BLaER1 treated with 17β-estradiol and CSF1 and Interleukin-3, amounts not matched to agents 10 nM and 100 nM (cell line): Measurements from ENCODE around the gene CA11.

Source experiments
- H3K27ac ChIP-seq, 11 experiments: shearing (Covaris generic); formaldehyde crosslinking; 2 replicates each; pipeline ENCODE4 v1.8.1; 2022
- H3K27me3 ChIP-seq, 11 experiments: shearing (Covaris generic); formaldehyde crosslinking; 2 replicates each; pipeline ENCODE4 v1.8.1; 2022
- H3K36me3 ChIP-seq, 11 experiments: shearing (Covaris generic); formaldehyde crosslinking; 2 replicates each; pipeline ENCODE4 v1.8.1; 2022
- H3K4me1 ChIP-seq, 10 experiments: shearing (Covaris generic); formaldehyde crosslinking; 2 replicates each; pipeline ENCODE4 v1.8.1; 2022
- H3K4me2 ChIP-seq, 11 experiments: shearing (Covaris generic); formaldehyde crosslinking; 2 replicates each; pipeline ENCODE4 v1.8.1; 2022
- H3K4me3 ChIP-seq, 10 experiments: shearing (Covaris generic); formaldehyde crosslinking; 2 replicates each; pipeline ENCODE4 v1.8.1; 2022
- H3K9ac ChIP-seq, 11 experiments: shearing (Covaris generic); formaldehyde crosslinking; 2 replicates each; pipeline ENCODE4 v1.8.1; 2022
- H3K9me3 ChIP-seq, 11 experiments: shearing (Covaris generic); formaldehyde crosslinking; replicated peaks in 1 of 11; 2 replicates each; pipeline ENCODE4 v1.8.1; 2022
- H4K20me1 ChIP-seq, 11 experiments: shearing (Covaris generic); formaldehyde crosslinking; 2 replicates each; pipeline ENCODE4 v1.8.1; 2022
- Cebpa-rat ChIP-seq, 11 experiments: shearing (Covaris generic); IDR thresholded peaks; 2 replicates each; pipeline ENCODE4 v1.8.1; 2022

CA11 gene

GRCh38 chr19:48603001-48603400 is 43.0 kb downstream of the CA11 start:
- TF ChIP-seq Cebpa-rat (IDR thresholded peaks at IDR 0.05) = no peak

GRCh38 chr19:48600679-48601417 is 45.1 kb downstream of the CA11 start:
- Histone ChIP-seq H3K4me1 (peaks cover 19 to 32% (median 27%) of the 10 kb centered on the region in 10 experiments), H4K20me1 (no peaks in the 10 kb centered on the region), H3K4me2 (no peak overlapping the region), H3K27me3 (peaks cover 0 to 6% (median 0%) of the 10 kb centered on the region in 11 experiments; a peak in 1 of 22 replicates), H3K9ac (no peak overlapping the region), H3K9me3 (no peaks in the 10 kb centered on the region), H3K4me3 (no peak overlapping the region), H3K36me3 (no peaks in the 10 kb centered on the region), H3K27ac (no peak overlapping the region)
- TF ChIP-seq Cebpa-rat (IDR thresholded peaks at IDR 0.05) = no peak

More at GRCh38 chr19:48603001-48603400, 43.0 kb downstream of the CA11 start:
- no peak overlapping the region for H3K4me2 ChIP-seq
- H3K27me3 ChIP-seq = peaks cover 0 to 6% (median 0%) of the 10 kb centered on the region in 11 experiments; a peak in 1 of 22 replicates
- H3K9me3 ChIP-seq = no peaks in the 10 kb centered on the region
- no peaks in the 10 kb centered on the region for H3K36me3 ChIP-seq
- no peak overlapping the region for H3K4me3 ChIP-seq
- H3K9ac ChIP-seq = no peak overlapping the region
- peaks cover 6 to 19% (median 11%) of the 10 kb centered on the region in 10 experiments; a peak in 16 of 20 replicates for H3K4me1 ChIP-seq
- H4K20me1 ChIP-seq = no peaks in the 10 kb centered on the region
- H3K27ac ChIP-seq = no peak overlapping the region

GRCh38 chr19:48598996-48599700 is 46.8 kb downstream of the CA11 start:
- TF ChIP-seq Cebpa-rat (IDR thresholded peaks at IDR 0.05) = no peak
- Histone ChIP-seq H3K4me3 (no peak overlapping the region), H4K20me1 (no peaks in the 10 kb centered on the region), H3K4me1 (peaks cover 19 to 34% (median 27%) of the 10 kb centered on the region in 10 experiments), H3K9ac (peak overlapping the region in 1 of 11 experiments; percentile 3; a peak in 1 of 22 replicates), H3K27me3 (peaks cover 0 to 6% (median 0%) of the 10 kb centered on the region in 11 experiments; a peak in 1 of 22 replicates), H3K4me2 (peak overlapping the region in 4 of 11 experiments; percentile 18 to 32 (median 21); a peak in 5 of 22 replicates), H3K9me3 (no peaks in the 10 kb centered on the region), H3K36me3 (no peaks in the 10 kb centered on the region), H3K27ac (no peak overlapping the region)

- H3K36me3 ChIP-seq = no peaks in the 10 kb centered on the region
- H3K4me3 ChIP-seq = peak overlapping the region in 1 of 10 experiments; percentile 28; a peak in 1 of 20 replicates
- peaks cover 0 to 6% (median 0%) of the 10 kb centered on the region in 11 experiments; a peak in 1 of 22 replicates for H3K27me3 ChIP-seq
- no peaks in the 10 kb centered on the region for H3K9me3 ChIP-seq
- H4K20me1 ChIP-seq = no peaks in the 10 kb centered on the region
- no peak for TF ChIP-seq Cebpa-rat (IDR thresholded peaks at IDR 0.05)
- H3K4me1 ChIP-seq = peaks cover 13 to 45% (median 31%) of the 10 kb centered on the region in 10 experiments
- peak overlapping the region; percentile 22 to 77 (median 59) for H3K4me2 ChIP-seq
- H3K27ac ChIP-seq = peak overlapping the region in 10 of 11 experiments; percentile 59 to 81 (median 76); a peak in 20 of 22 replicates
- H3K9ac ChIP-seq = peak overlapping the region in 9 of 11 experiments; percentile 40 to 66 (median 57); a peak in 17 of 22 replicates
Measured at GRCh38 chr19:48596679-48597465, 49.1 kb downstream of the CA11 start.

GRCh38 chr19:48596237-48596636 is 49.8 kb downstream of the CA11 start:
- no peaks in the 10 kb centered on the region for H3K9me3 ChIP-seq
- no peak overlapping the region for H3K4me3 ChIP-seq
- H3K4me1 ChIP-seq = peaks cover 10 to 51% (median 32%) of the 10 kb centered on the region in 10 experiments
- no peaks in the 10 kb centered on the region for H3K36me3 ChIP-seq
- TF ChIP-seq Cebpa-rat (IDR thresholded peaks at IDR 0.05) = no peak
- peaks cover 0 to 6% (median 0%) of the 10 kb centered on the region in 11 experiments; a peak in 1 of 22 replicates for H3K27me3 ChIP-seq
- H3K9ac ChIP-seq = peak overlapping the region in 5 of 11 experiments; percentile 55 to 66 (median 57); a peak in 5 of 22 replicates
- peak overlapping the region in 10 of 11 experiments; percentile 32 to 77 (median 60); a peak in 14 of 22 replicates for H3K4me2 ChIP-seq
- H4K20me1 ChIP-seq = no peaks in the 10 kb centered on the region
- H3K27ac ChIP-seq = peak overlapping the region in 8 of 11 experiments; percentile 69 to 81 (median 76); a peak in 13 of 22 replicates

GRCh38 chr19:48595833-48596232 is 50.2 kb downstream of the CA11 start:
- peak overlapping the region in 5 of 11 experiments; percentile 55 to 61 (median 59); a peak in 7 of 22 replicates for H3K4me2 ChIP-seq
- H3K36me3 ChIP-seq = no peaks in the 10 kb centered on the region
- H3K4me1 ChIP-seq = peaks cover 10 to 55% (median 35%) of the 10 kb centered on the region in 10 experiments
- no peak overlapping the region for H3K4me3 ChIP-seq
- no peaks in the 10 kb centered on the region for H3K9me3 ChIP-seq
- peak overlapping the region in 2 of 11 experiments; percentile 75 to 76; a peak in 2 of 22 replicates for H3K27ac ChIP-seq
- no peak overlapping the region; a peak in 1 of 22 replicates for H3K9ac ChIP-seq
- peaks cover 0 to 6% (median 0%) of the 10 kb centered on the region in 11 experiments; a peak in 1 of 22 replicates for H3K27me3 ChIP-seq
- no peaks in the 10 kb centered on the region for H4K20me1 ChIP-seq
- TF ChIP-seq Cebpa-rat (IDR thresholded peaks at IDR 0.05) = no peak

- TF ChIP-seq Cebpa-rat (IDR thresholded peaks at IDR 0.05) = no peak
- Histone ChIP-seq H3K4me2 (no peak overlapping the region), H3K27me3 (peaks cover 0 to 6% (median 0%) of the 10 kb centered on the region in 11 experiments; a peak in 1 of 22 replicates), H3K4me3 (no peak overlapping the region), H3K4me1 (peaks cover 10 to 55% (median 38%) of the 10 kb centered on the region in 10 experiments), H3K36me3 (no peaks in the 10 kb centered on the region), H3K9me3 (no peaks in the 10 kb centered on the region), H3K27ac (no peak overlapping the region), H3K9ac (no peak overlapping the region), H4K20me1 (no peaks in the 10 kb centered on the region)
Measured at GRCh38 chr19:48595171-48595570, 50.8 kb downstream of the CA11 start.

- Histone ChIP-seq H3K4me3 (no peak overlapping the region), H3K9me3 (no peaks in the 10 kb centered on the region), H3K36me3 (no peaks in the 10 kb centered on the region), H4K20me1 (no peaks in the 10 kb centered on the region), H3K9ac (no peak overlapping the region; a peak in 1 of 22 replicates), H3K27me3 (no peaks in the 10 kb centered on the region), H3K4me1 (peaks cover 3 to 48% (median 24%) of the 10 kb centered on the region in 10 experiments; a peak in 17 of 20 replicates), H3K27ac (0 out of 22 replicates have a peak overlapping the region, but pooled peaks of 1 of the 11 experiments have one; percentile 32), H3K4me2 (peak overlapping the region in 9 of 11 experiments; percentile 17 to 59 (median 26); a peak in 6 of 22 replicates)
- no peak for TF ChIP-seq Cebpa-rat (IDR thresholded peaks at IDR 0.05)
Measured at GRCh38 chr19:48591021-48591420, 55.0 kb downstream of the CA11 start.
